ENCODE results near the gene RBM17. TPM values are rescaled to one million over a fixed set of nuclear protein-coding genes. Genes with fewer than 3 reads are reported as not detected.

Gene RBM17
- total RNA-seq, 6 donors from 2014 or later: 67.6 to 192 (median 84.8) TPM

DNA sequence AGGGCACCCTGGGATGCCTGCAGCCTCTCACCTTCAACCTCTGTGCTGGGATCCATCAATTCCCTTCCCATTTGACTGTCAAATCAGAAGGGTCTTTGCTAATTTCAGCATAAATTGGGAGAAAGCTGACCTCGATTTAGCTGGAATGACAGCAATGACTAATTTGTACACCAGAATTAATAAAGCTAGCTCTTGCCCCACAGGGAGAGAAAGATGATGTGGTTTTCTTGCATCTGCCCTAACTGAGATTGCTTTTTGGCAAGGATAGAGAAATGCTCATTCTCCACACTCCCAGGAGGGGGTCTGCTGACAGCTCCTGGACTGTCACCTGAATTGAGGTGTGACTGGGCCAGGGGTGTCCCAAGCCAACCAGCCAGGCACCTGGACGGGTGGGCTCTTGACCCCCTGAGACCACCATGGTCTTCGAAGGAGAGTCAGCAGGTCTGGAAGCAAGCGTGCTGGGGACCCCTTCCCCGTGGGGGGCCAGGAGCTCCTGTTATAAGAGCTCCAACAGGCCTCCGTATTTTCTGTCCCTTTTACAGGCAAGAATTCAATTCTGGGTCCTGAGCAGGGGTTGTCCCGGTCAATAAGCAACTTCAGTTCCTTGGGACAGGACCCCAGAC, 42.1 kb downstream of the RBM17 start:
- Histone ChIP-seq H3K4me1 (peaks cover 0 to 16% (median 10%) of the 10 kb centered on the region in 4 donors), H3K27ac (no peak overlapping the region), H3K27me3 (no peaks in the 10 kb centered on the region), H3K36me3 (no peaks in the 10 kb centered on the region), H3K4me3 (no peak overlapping the region), H3K9me3 (no peaks in the 10 kb centered on the region)
- TF ChIP-seq, protein P1, sequence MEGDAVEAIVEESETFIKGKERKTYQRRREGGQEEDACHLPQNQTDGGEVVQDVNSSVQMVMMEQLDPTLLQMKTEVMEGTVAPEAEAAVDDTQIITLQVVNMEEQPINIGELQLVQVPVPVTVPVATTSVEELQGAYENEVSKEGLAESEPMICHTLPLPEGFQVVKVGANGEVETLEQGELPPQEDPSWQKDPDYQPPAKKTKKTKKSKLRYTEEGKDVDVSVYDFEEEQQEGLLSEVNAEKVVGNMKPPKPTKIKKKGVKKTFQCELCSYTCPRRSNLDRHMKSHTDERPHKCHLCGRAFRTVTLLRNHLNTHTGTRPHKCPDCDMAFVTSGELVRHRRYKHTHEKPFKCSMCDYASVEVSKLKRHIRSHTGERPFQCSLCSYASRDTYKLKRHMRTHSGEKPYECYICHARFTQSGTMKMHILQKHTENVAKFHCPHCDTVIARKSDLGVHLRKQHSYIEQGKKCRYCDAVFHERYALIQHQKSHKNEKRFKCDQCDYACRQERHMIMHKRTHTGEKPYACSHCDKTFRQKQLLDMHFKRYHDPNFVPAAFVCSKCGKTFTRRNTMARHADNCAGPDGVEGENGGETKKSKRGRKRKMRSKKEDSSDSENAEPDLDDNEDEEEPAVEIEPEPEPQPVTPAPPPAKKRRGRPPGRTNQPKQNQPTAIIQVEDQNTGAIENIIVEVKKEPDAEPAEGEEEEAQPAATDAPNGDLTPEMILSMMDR (IDR thresholded peaks at IDR 0.05): no peak
- no peak for TF ChIP-seq EP300 (IDR thresholded peaks at IDR 0.05)
- 87 to 90% methylated on average over 7 of the region's 7 CpGs for WGBS, 2 donors
- no peak for DNase-seq
- ATAC-seq (ENCODE audit: low FRiP score in 2 of 2): no peak

DNA sequence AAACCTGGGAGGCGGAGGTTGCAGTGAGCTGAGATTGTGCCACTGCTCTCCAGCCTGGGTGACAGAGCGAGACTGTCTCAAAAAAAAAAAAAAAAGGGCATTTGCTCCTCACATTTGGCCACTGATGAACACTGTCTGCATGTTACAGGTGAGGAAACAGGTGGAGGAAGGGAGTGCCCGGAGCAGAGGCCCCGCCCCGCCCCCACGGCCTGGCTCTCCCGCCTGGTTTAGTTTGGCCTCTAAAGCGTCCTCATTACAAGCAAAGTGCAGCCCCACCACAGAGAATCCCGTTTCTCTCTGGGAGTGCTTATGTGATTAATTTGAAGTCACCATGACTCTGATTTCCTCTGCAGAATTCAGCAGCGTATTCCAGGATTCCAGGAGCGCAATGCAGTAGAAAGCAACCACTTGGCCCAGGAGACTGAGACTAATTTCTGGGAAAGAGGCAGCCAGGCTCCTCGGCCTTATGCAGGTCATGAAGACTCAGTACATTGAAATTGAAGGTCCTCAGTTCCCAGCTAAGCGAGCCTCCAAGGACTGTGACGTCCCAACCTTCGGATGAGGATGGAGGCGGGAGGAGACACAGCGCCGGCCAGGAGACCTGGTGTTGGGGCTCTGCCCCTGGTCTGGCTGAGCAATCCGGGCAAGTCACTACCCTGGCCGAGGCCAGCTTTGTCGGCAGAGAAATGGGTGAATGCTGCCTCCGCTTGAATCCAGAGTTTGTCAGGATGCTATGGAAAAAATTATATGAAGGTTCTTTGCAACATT, 44.7 kb downstream of the RBM17 start:
- H3K4me1 ChIP-seq: peaks cover 0 to 11% (median 7%) of the 10 kb centered on the region in 4 donors
- TF ChIP-seq POLR2A (IDR thresholded peaks at IDR 0.05): no peak
- TF ChIP-seq, protein P1 (IDR thresholded peaks at IDR 0.05): no peak
- TF ChIP-seq POLR2AphosphoS5 (IDR thresholded peaks at IDR 0.05): no peak
- H3K4me3 ChIP-seq: no peak overlapping the region
- ATAC-seq (ENCODE audit: low FRiP score in 2 of 2) (no peak), DNase-seq (peak in 1 of 2 donors; percentile 64)
- H3K9me3 ChIP-seq: no peaks in the 10 kb centered on the region
- no peaks in the 10 kb centered on the region for H3K36me3 ChIP-seq
- no peak overlapping the region for H3K27ac ChIP-seq
- WGBS, 2 donors: 89 to 91% methylated on average over 22 of the region's 22 CpGs
- no peaks in the 10 kb centered on the region for H3K27me3 ChIP-seq

DNA sequence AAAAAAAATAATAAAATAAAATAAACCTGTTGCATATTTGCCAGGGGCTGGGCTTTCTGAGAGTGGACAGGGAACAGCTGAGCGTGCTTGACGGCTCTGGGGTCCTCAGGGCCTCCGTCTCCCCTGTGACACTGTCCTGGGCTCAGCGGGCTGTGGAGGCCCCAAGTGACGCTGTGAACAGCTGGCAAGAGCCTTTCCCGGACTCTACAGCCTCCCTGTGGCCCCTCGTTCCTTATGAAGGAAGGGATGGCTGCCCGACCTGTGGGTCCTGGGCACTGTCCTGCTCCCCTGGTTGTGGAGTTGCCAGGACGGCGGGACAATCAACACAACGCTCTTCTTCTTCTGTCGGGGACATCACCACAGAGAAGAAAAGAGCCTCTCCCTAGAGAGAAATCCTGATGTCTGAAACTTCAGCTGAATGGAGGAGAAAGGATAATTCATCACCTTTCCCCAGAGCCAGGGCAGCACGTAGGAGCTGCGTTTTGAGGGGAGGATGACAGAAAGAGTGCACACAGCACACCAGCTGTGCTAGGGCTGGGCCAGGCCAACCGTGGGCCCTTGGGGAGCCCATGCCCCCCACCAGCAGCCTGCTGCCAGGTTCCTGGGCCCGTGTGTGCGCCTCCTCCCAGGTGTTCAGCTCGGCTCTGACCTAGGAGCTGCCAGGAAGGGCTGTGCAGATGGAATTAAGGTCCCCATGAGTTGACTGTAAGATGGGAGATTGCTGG, 45.4 kb downstream of the RBM17 start:
- no peak for TF ChIP-seq POLR2A (IDR thresholded peaks at IDR 0.05)
- TF ChIP-seq, protein P1 (IDR thresholded peaks at IDR 0.05): no peak
- TF ChIP-seq EP300 (IDR thresholded peaks at IDR 0.05): no peak
- TF ChIP-seq POLR2AphosphoS5 (IDR thresholded peaks at IDR 0.05): no peak
- peak in 1 of 2 donors; percentile 43 for DNase-seq
- WGBS, 2 donors: 84 to 87% methylated on average over 17 to 18 of the region's 18 CpGs
- Histone ChIP-seq H3K27me3 (no peaks in the 10 kb centered on the region), H3K4me1 (peaks cover 0 to 4% (median under 1%) of the 10 kb centered on the region in 4 donors), H3K4me3 (no peak overlapping the region), H3K9me3 (no peaks in the 10 kb centered on the region), H3K36me3 (no peaks in the 10 kb centered on the region), H3K27ac (no peak overlapping the region)
- no peak for ATAC-seq (ENCODE audit: low FRiP score in 2 of 2)

DNA sequence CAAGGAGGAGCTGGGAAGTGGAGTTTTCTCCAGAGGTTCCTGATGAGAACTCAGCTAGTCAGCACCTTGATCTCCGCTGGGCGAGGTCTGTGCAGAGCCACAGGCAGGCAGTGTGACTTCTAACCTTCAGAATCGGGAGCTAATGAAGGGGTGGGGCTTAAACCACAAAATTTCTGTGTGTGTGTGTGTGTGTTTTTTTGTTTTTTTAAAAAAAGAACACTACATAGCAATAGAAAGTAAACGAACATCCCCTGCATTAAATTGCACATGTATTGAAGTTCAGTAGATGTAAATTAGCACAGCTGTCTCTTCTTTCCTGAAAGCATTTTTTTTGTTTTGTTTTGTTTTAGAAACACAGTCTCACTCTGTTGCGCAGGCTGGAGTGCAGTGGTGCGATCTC, 46.2 kb downstream of the RBM17 start:
- no peak overlapping the region for H3K4me3 ChIP-seq
- no peaks in the 10 kb centered on the region for H3K9me3 ChIP-seq
- ATAC-seq (ENCODE audit: low FRiP score in 2 of 2) (no peak), DNase-seq (no peak)
- no peaks in the 10 kb centered on the region for H3K27me3 ChIP-seq
- WGBS, 2 donors: 62 to 73% methylated on average over 6 of the region's 6 CpGs
- H3K36me3 ChIP-seq: no peaks in the 10 kb centered on the region
- no peak overlapping the region for H3K27ac ChIP-seq
- peaks cover 0 to 1% (median 0%) of the 10 kb centered on the region in 4 donors for H3K4me1 ChIP-seq
- TF ChIP-seq POLR2A (IDR thresholded peaks at IDR 0.05): no peak

DNA sequence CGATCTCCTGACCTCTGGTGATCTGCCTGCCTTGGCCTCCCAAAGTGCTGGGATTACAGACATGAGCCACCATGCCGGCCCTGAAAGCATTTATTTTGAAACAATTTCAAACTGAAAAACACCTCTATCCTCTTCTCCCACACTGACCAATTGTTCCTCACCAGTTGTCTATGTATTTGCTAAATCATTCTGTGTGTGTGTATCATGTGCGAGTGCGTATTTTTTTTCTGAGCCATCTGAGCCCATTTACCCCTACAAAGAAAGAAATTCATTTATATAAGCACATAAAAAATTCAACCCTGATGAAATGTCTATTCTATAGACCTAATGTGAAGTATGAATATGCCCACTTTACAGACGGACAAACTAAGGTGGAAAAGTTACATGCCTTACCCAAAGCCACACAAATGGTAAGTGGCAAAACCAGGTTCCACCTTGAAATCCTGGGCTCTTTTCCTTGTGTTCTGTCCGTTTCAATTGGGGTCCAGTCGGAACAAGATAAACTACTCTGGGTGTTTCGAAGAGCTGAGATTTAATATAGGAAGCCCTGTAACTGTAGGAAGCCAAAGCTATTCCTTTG, 46.8 kb downstream of the RBM17 start:
- 90% methylated on average over 8 of the region's 8 CpGs for WGBS, 2 donors

More for the DNA sequence above, 46.8 kb downstream of the RBM17 start:
- H3K36me3 ChIP-seq: no peaks in the 10 kb centered on the region
- no peak overlapping the region for H3K4me3 ChIP-seq
- TF ChIP-seq POLR2AphosphoS5 (IDR thresholded peaks at IDR 0.05) (no peak), EP300 (IDR thresholded peaks at IDR 0.05) (no peak), POLR2A (IDR thresholded peaks at IDR 0.05) (no peak)
- TF ChIP-seq, protein P1 (IDR thresholded peaks at IDR 0.05): no peak
- no peak for ATAC-seq (ENCODE audit: low FRiP score in 2 of 2)
- H3K9me3 ChIP-seq: no peaks in the 10 kb centered on the region
- H3K4me1 ChIP-seq: peaks cover 2 to 8% (median 4%) of the 10 kb centered on the region in 4 donors
- H3K27ac ChIP-seq: no peak overlapping the region
- H3K27me3 ChIP-seq: peaks cover 0 to 2% (median 0%) of the 10 kb centered on the region in 4 donors
- no peak for DNase-seq
